ENCODE data around the gene SCUBE3.
A peak's percentile ranks its signal among the peaks of the same experiment; 100 is the strongest.

SCUBE3 gene

GRCh38 chr6:35278708-35279107 lies 65.0 kb downstream of the SCUBE3 start:
- no peak for DNase-seq

GRCh38 chr6:35280903-35281302 lies 67.1 kb downstream of the SCUBE3 start:
- peak; percentile 27 for DNase-seq

GRCh38 chr6:35282472-35282871 lies 68.7 kb downstream of the SCUBE3 start:
- no peak for DNase-seq

- no peak for DNase-seq
These were observed 69.6 kb downstream of the SCUBE3 start for GRCh38 chr6:35283361-35283760.

- DNase-seq: no peak
These were observed 74.1 kb downstream of the SCUBE3 start for GRCh38 chr6:35287671-35288396.

GRCh38 chr6:35288834-35289233 lies 75.1 kb downstream of the SCUBE3 start:
- DNase-seq: no peak

- DNase-seq: no peak
These were observed 77.7 kb downstream of the SCUBE3 start for GRCh38 chr6:35291491-35291890.

- DNase-seq: peak; percentile 68
These were observed 78.7 kb downstream of the SCUBE3 start for GRCh38 chr6:35292494-35292893.

GRCh38 chr6:35293681-35294080 lies 79.9 kb downstream of the SCUBE3 start:
- no peak for DNase-seq

- DNase-seq: no peak
These were observed 80.7 kb downstream of the SCUBE3 start for GRCh38 chr6:35294308-35294945.

GRCh38 chr6:35295036-35295435 lies 81.3 kb downstream of the SCUBE3 start:
- DNase-seq: no peak

GRCh38 chr6:35295521-35296315 lies 82.0 kb downstream of the SCUBE3 start:
- peak; percentile 55 for DNase-seq

GRCh38 chr6:35296931-35297600 lies 83.3 kb downstream of the SCUBE3 start:
- DNase-seq: no peak

- DNase-seq: peak; percentile 92
These were observed 84.1 kb downstream of the SCUBE3 start, which contains the start of gene DEF6 for GRCh38 chr6:35297601-35298481. DEF6 (plus strand) TSS chr6:35297818; CDS start chr6:35297857, 39 bp downstream.

- no peak for DNase-seq
These were observed 84.9 kb downstream of the SCUBE3 start for GRCh38 chr6:35298625-35299140.

- DNase-seq: no peak
These were observed 85.9 kb downstream of the SCUBE3 start for GRCh38 chr6:35299674-35300073.

- DNase-seq: no peak
These were observed 87.1 kb downstream of the SCUBE3 start for GRCh38 chr6:35300848-35301247.
